Suprapubic skin (tissue), 4 donors: ENCODE measurements around the gene HTRA2. TPM values are rescaled to one million over a fixed set of nuclear protein-coding genes. Genes with fewer than 3 reads are reported as not detected.
A peak's percentile ranks its signal among the peaks of the same experiment; 100 is the strongest.

Source experiments
- DNase-seq, 2 donors: peaks; one replicate each; pipeline ENCODE4 v3.0.0-alpha.2; 2019; ENCODE audit warnings: low spot score in 2 of 2
- H3K27ac ChIP-seq: fragments of 200-600 bp; sonication (generic); one replicate; pipeline ENCODE4 v1.5.1; 2019
- H3K27me3 ChIP-seq: fragments of 200-600 bp; sonication (generic); one replicate; pipeline ENCODE4 v1.5.1; 2019
- H3K36me3 ChIP-seq: fragments of 200-600 bp; sonication (generic); one replicate; pipeline ENCODE4 v1.5.1; 2019
- H3K4me1 ChIP-seq: fragments of 200-600 bp; sonication (generic); one replicate; pipeline ENCODE4 v1.5.1; 2019
- H3K4me3 ChIP-seq: fragments of 200-600 bp; sonication (generic); one replicate; pipeline ENCODE4 v1.5.1; 2019; ENCODE audit warnings: mild to moderate bottlenecking
- H3K9me3 ChIP-seq: fragments of 200-600 bp; sonication (generic); one replicate; pipeline ENCODE4 v1.5.1; 2019
- CTCF ChIP-seq, 2 donors: fragments of 200-600 bp in 1 of 2; fragments of 450-650 bp in 1 of 2; sonication (generic) in 1 of 2; IDR thresholded peaks; one replicate each; pipeline ENCODE4 v1.5.1; 2016 to 2019; ENCODE audit warnings: antibody characterized with exemption in 2 of 2, mild to moderate bottlenecking in 1 of 2, moderate library complexity in 1 of 2
- EP300 ChIP-seq: sonication (generic); formaldehyde crosslinking; IDR thresholded peaks from one replicate; pipeline ENCODE4 v1.6.1; 2017; ENCODE audit warnings: antibody characterized with exemption
- POLR2A ChIP-seq, 2 donors: fragments of 450-650 bp; IDR thresholded peaks; one replicate each; pipeline ENCODE4 v1.6.1; 2017; ENCODE audit warnings: antibody characterized with exemption in 2 of 2, mild to moderate bottlenecking in 2 of 2, moderate library complexity in 2 of 2
- POLR2AphosphoS5 ChIP-seq, 3 donors: sonication (generic); formaldehyde crosslinking; IDR thresholded peaks; one replicate each; pipeline ENCODE4 v1.6.1; 2017; ENCODE audit warnings: antibody characterized with exemption in 3 of 3
- WGBS: methylation state at CpG from one replicate; pipeline ENCODE4 v1.1.5; 2018; 5-methylcytosine and 5-hydroxymethylcytosine counted together
- total RNA-seq, 4 donors: library from RNA; depleted of rRNA; stranded (reverse); fragments of >200 nt; gene quantifications; one replicate each; pipeline ENCODE4 v1.1.0, GENCODE V29; 2016

Gene HTRA2
- total RNA-seq, 4 donors from 2014 or later = 23.7 to 31.2 (median 27.1) TPM

- H3K4me1 ChIP-seq = peaks cover 54% of the 10 kb centered on the region
- 1% methylated on average over 52 of the region's 56 CpGs for WGBS
Observed at GRCh38 chr2:74507145-74507925, 22.4 kb upstream of the HTRA2 start, which contains the start of gene PCGF1. PCGF1 (minus strand) TSS chr2:74507695; CDS start chr2:74507668, 27 bp downstream.

GRCh38 chr2:74507926-74508520, 21.7 kb upstream of the HTRA2 start:
- peak overlapping the region; percentile 79 for H3K4me3 ChIP-seq
- peaks cover 16% of the 10 kb centered on the region for H3K36me3 ChIP-seq
- H3K4me1 ChIP-seq = peaks cover 47% of the 10 kb centered on the region
- 9% methylated on average over 35 of the region's 38 CpGs for WGBS
- peak in 1 of 2 donors; percentile 82 for DNase-seq
- H3K27ac ChIP-seq = peak overlapping the region; percentile 99
- no peaks in the 10 kb centered on the region for H3K9me3 ChIP-seq
- no peak for TF ChIP-seq CTCF (IDR thresholded peaks at IDR 0.05)
- TF ChIP-seq EP300 = no peak
- no peak for TF ChIP-seq POLR2AphosphoS5 (IDR thresholded peaks at IDR 0.05)
- TF ChIP-seq POLR2A (IDR thresholded peaks at IDR 0.05) = no peak
- H3K27me3 ChIP-seq = peaks cover 42% of the 10 kb centered on the region

More at GRCh38 chr2:74507145-74507925, 22.4 kb upstream of the HTRA2 start, which contains the start of gene PCGF1:
- H3K27ac ChIP-seq = peak within 1 kb of the TSS; percentile 99
- peaks cover 16% of the 10 kb centered on the region for H3K36me3 ChIP-seq
- peak; percentile 98 to 99 for DNase-seq
- TF ChIP-seq EP300 (no peak), POLR2A (IDR thresholded peaks at IDR 0.05) (no peak), POLR2AphosphoS5 (IDR thresholded peaks at IDR 0.05) (peak; percentile 7 to 82 (median 51)), CTCF (IDR thresholded peaks at IDR 0.05) (peak in 1 of 2 donors; percentile 33)
- H3K27me3 ChIP-seq = peaks cover 42% of the 10 kb centered on the region
- peak within 1 kb of the TSS; percentile 79 for H3K4me3 ChIP-seq
- H3K9me3 ChIP-seq = no peaks in the 10 kb centered on the region

- H3K36me3 ChIP-seq = peaks cover 7% of the 10 kb centered on the region
- TF ChIP-seq POLR2A (IDR thresholded peaks at IDR 0.05) (no peak), POLR2AphosphoS5 (IDR thresholded peaks at IDR 0.05) (no peak), EP300 (no peak), CTCF (IDR thresholded peaks at IDR 0.05) (no peak)
- no peak for DNase-seq
- no peak overlapping the region for H3K27ac ChIP-seq
- H3K4me1 ChIP-seq = peaks cover 50% of the 10 kb centered on the region
- H3K9me3 ChIP-seq = no peaks in the 10 kb centered on the region
- no peak overlapping the region for H3K4me3 ChIP-seq
- WGBS = 96% methylated on average over 4 of the region's 4 CpGs
- H3K27me3 ChIP-seq = peaks cover 61% of the 10 kb centered on the region
Observed at GRCh38 chr2:74510272-74510671, 19.5 kb upstream of the HTRA2 start.

GRCh38 chr2:74511104-74511989, 18.4 kb upstream of the HTRA2 start:
- 54% methylated on average over 10 of the region's 11 CpGs for WGBS
- Histone ChIP-seq H3K4me3 (no peak overlapping the region), H3K27me3 (peaks cover 72% of the 10 kb centered on the region), H3K4me1 (peaks cover 50% of the 10 kb centered on the region), H3K9me3 (no peaks in the 10 kb centered on the region), H3K36me3 (no peaks in the 10 kb centered on the region), H3K27ac (no peak overlapping the region)
- TF ChIP-seq POLR2A (IDR thresholded peaks at IDR 0.05) = no peak
- TF ChIP-seq EP300 = no peak
- no peak for TF ChIP-seq POLR2AphosphoS5 (IDR thresholded peaks at IDR 0.05)
- no peak for TF ChIP-seq CTCF (IDR thresholded peaks at IDR 0.05)
- no peak for DNase-seq
